ENCODE data around the gene CHTF18.

Gene CHTF18

DNA sequence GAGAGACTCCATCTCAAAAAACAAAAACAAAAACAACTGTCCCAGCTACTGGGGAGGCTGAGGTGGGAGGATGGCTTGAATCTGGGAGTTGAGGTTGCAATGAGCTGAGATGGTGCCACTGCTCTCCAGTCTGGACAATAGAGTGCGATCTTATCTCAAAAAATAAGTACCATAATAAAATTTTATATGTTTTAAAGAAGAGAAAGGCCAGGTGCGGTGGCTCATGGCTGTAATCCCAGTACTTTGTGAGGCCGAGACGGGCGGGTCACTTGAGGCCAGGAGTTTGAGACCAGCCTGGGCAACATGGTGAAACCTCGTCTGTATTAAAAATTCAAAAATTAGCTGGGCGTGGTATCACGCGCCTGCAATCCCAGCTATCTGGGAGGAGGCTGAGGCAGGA, 11.6 kb upstream of the CHTF18 start:
- no peak overlapping the region for H3K27ac Mint-ChIP-seq

DNA sequence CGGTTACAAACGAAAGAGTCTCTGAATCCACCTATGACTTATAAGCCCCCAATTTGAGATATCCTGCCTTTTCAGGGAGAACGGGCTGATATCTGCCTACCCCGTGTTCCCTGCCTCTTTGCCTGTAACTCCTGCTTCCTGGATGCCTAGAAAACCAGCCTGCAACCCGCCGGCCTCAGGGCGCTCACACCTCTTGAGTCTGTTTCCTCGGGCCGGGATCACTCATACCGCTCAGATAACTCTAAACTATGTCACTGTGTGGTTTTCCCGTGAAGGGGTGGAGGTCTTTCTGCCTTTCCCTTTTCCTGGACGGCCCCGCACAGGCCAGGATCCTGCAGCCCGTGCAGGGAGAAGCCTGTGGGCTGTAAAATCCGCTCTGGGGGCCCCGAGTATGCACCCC, 10.6 kb upstream of the CHTF18 start:
- no peak overlapping the region for H3K4me3 Mint-ChIP-seq
- H3K4me1 Mint-ChIP-seq (ENCODE audit: low read depth), result no peaks in the 10 kb centered on the region
- no peak for DNase-seq
- no peaks in the 10 kb centered on the region for H3K27me3 Mint-ChIP-seq
- H3K27ac Mint-ChIP-seq, result no peak overlapping the region
- no peaks in the 10 kb centered on the region for H3K36me3 Mint-ChIP-seq (ENCODE audit: low read depth)
- no peaks in the 10 kb centered on the region for H3K9me3 Mint-ChIP-seq

More for the DNA sequence above, 11.6 kb upstream of the CHTF18 start:
- Mint-ChIP-seq H3K27me3 (no peaks in the 10 kb centered on the region), H3K9me3 (no peaks in the 10 kb centered on the region), H3K4me1 (ENCODE audit: low read depth) (no peaks in the 10 kb centered on the region), H3K36me3 (ENCODE audit: low read depth) (no peaks in the 10 kb centered on the region), H3K4me3 (no peak overlapping the region)
- no peak for DNase-seq

DNA sequence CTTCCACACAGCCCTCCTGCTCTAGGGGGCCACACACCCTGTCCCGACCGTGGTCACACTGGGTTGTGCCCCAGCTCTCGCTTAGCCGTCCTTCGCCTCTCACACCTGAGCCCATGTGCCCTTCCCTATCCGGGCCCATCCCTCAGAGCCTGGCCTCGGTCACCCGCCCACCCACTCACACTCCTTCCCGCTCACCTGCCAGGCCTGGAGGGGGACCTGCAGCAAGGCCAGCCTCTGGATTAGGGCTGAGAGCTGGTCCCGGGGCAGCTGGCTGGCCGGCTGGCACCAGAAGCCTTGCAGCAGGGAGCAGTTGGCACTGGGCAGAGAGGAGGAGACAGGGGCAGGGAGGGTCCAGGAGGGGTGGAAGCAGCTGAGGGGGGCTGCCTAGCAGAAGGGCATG, 10.0 kb upstream of the CHTF18 start:
- Mint-ChIP-seq H3K4me1 (ENCODE audit: low read depth) (no peaks in the 10 kb centered on the region), H3K36me3 (ENCODE audit: low read depth) (no peaks in the 10 kb centered on the region), H3K9me3 (no peaks in the 10 kb centered on the region), H3K27me3 (no peaks in the 10 kb centered on the region), H3K27ac (no peak overlapping the region), H3K4me3 (no peak overlapping the region)
- no peak for DNase-seq

DNA sequence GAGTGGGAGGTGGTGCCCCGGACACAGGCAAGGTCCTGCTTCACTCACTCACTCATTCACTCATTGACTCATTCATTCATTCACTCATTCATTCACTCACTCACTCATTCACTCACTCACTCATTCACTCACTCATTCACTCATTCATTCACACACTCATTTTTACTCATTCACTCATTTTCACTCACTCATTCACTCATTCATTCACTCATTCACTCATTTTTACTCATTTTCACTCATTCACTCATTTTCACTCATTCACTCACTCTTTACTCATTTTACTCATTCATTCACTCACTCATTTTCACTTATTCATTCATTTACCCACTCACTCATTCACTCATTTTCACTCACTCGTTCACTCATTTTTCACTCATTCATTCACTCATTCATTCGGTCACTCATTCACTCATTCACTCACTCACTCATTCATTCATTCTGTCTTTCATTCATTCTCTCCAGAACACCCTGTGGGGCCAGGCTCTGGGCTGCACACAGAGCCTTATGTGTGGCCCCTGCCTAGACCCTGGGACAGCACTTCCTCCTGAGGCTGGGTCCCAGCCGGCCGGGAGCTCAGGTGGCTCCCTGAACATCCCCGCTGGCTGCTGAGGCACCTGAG, 9.4 kb upstream of the CHTF18 start:
- H3K27me3 Mint-ChIP-seq, result no peaks in the 10 kb centered on the region
- H3K9me3 Mint-ChIP-seq, result no peaks in the 10 kb centered on the region
- no peak for DNase-seq
- no peak overlapping the region for H3K27ac Mint-ChIP-seq
- no peak overlapping the region for H3K4me3 Mint-ChIP-seq
- no peaks in the 10 kb centered on the region for H3K4me1 Mint-ChIP-seq (ENCODE audit: low read depth)
- no peaks in the 10 kb centered on the region for H3K36me3 Mint-ChIP-seq (ENCODE audit: low read depth)

DNA sequence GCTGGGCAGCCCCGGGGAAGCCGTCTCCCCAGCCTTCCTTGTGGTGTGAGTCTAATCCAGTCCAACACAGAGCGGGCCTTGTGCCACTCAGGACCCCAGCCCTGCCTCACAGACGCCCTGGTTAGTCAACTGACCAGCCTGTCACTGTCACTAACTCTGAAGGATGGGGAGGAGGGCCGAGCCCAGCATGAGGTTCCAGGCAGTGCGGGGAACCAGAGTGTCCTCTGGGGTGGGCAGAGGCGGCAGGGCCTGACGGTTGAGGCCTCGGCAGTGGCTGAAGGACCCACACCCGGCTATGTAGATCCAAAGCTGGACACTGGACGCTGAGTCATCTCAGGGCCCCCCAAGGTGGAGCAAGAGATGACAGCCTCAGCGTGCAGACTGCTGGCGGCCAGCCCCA, 8.9 kb upstream of the CHTF18 start:
- no peak for DNase-seq
- Mint-ChIP-seq H3K4me3 (no peak overlapping the region), H3K36me3 (ENCODE audit: low read depth) (peaks cover under 1% of the 10 kb centered on the region), H3K9me3 (no peaks in the 10 kb centered on the region), H3K27ac (no peak overlapping the region), H3K27me3 (no peaks in the 10 kb centered on the region), H3K4me1 (ENCODE audit: low read depth) (no peaks in the 10 kb centered on the region)

DNA sequence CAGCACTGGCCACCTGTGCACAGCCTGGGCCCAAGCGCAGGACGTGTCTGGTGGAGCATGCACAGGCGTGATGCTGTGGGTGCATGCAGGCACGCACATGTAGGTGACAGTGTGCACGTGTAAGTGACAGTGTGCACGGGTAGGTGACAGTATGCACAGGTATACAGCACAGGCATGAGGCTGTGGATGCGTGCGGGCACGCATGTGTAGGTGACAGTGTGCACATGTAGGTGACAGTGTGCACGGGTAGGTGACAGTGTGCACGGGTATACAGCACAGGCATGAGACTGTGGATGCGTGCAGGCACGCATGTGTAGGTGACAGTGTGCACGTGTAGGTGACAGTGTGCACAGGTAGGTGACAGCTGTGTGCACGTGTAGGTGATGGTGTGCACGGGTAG, 8.1 kb upstream of the CHTF18 start:
- no peak for DNase-seq
- no peaks in the 10 kb centered on the region for H3K9me3 Mint-ChIP-seq
- H3K4me3 Mint-ChIP-seq, result no peak overlapping the region
- no peaks in the 10 kb centered on the region for H3K4me1 Mint-ChIP-seq (ENCODE audit: low read depth)
- no peak overlapping the region for H3K27ac Mint-ChIP-seq
- no peaks in the 10 kb centered on the region for H3K27me3 Mint-ChIP-seq
- peaks cover 7% of the 10 kb centered on the region for H3K36me3 Mint-ChIP-seq (ENCODE audit: low read depth)

DNA sequence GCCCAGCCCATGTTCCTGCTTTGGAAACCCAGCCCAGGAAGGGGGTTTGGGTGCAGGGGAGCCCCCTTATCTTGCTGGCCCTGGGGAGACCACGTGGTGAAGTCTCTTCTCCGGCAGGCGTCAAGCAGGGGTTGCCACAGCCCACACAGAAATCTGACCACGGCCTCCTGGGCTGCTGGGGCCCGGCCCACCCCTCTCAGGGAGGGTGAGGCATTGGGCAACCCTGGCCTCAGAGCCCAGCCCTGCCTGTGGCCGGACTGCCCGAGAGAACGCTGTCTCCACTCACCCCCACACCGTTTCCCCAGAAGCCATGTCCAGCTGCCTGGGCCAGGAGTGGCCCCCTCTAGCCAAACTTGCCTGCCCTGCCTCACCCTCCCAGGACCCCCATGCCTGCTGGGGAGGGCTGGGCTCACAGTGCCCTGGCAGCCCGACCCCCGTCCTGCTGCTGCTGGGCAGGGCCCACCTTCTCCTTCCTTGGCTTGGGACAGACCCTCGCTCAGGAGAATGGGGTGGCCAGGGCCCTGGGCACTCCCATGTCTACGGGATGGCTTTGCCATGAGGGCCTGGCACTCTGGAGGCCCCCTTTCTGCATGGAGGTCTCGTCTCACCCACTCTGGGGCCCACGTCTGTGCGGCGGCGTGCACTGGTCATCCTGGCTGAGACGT, 6.9 kb upstream of the CHTF18 start:
- Mint-ChIP-seq H3K27ac (no peak overlapping the region), H3K27me3 (no peaks in the 10 kb centered on the region), H3K9me3 (no peaks in the 10 kb centered on the region)

GRCh38 chr16:782258-782657, 6.2 kb upstream of the CHTF18 start:
- peaks cover 21% of the 10 kb centered on the region for H3K36me3 Mint-ChIP-seq (ENCODE audit: low read depth)
- no peak for DNase-seq
- H3K27ac Mint-ChIP-seq, result no peak overlapping the region
- H3K4me3 Mint-ChIP-seq, result no peak overlapping the region
- no peaks in the 10 kb centered on the region for H3K9me3 Mint-ChIP-seq
- H3K4me1 Mint-ChIP-seq (ENCODE audit: low read depth), result peaks cover 9% of the 10 kb centered on the region
- no peaks in the 10 kb centered on the region for H3K27me3 Mint-ChIP-seq

More for the DNA sequence above, 6.9 kb upstream of the CHTF18 start:
- no peak for DNase-seq
- Mint-ChIP-seq H3K4me1 (ENCODE audit: low read depth) (peaks cover 4% of the 10 kb centered on the region), H3K36me3 (ENCODE audit: low read depth) (peaks cover 16% of the 10 kb centered on the region), H3K4me3 (no peak overlapping the region)

GRCh38 chr16:782766-783403, 5.5 kb upstream of the CHTF18 start:
- Mint-ChIP-seq H3K4me1 (ENCODE audit: low read depth) (peaks cover 11% of the 10 kb centered on the region), H3K9me3 (no peaks in the 10 kb centered on the region), H3K36me3 (ENCODE audit: low read depth) (peaks cover 26% of the 10 kb centered on the region), H3K27me3 (no peaks in the 10 kb centered on the region), H3K27ac (no peak overlapping the region), H3K4me3 (no peak overlapping the region)
- no peak for DNase-seq

DNA sequence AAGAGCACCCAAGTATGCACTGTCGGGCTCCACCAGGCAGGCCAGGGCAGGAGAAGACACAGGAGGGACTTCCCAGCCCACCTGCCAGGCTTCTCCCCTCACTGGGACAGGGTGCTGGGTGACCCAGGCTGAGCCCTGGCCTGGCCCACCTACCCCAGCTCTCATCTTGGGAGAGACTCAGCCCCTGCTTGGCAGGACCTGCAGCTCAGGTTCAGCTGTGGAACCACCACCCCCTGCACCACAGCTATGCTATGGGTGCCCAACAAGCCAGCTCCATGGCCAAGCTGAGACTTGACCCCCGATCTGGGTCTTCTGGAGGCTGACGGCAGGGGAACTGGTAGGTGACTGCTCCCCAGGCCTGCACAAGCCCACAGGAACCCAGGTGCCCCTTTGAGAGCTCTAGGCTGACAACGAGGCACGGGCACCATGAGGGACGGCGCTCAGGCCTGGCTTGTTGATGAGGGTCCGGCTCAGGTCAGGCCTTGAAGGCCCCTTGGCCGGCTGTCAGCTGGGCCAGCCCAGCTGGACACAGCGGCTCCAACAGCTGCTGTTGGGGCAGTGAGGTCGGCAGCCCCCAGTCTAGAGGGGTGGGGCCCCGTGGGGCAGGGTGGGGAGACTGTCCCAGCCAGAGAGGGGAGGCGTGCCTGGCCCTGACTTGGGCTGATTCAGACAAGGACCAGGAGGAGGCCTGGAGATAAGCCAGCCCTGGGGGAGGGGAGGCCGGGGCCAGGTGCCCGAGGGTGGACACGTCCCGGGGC, 4.8 kb upstream of the CHTF18 start:
- Mint-ChIP-seq H3K27ac (no peak overlapping the region), H3K4me3 (no peak overlapping the region), H3K36me3 (ENCODE audit: low read depth) (peaks cover 27% of the 10 kb centered on the region), H3K27me3 (no peaks in the 10 kb centered on the region), H3K9me3 (no peaks in the 10 kb centered on the region), H3K4me1 (ENCODE audit: low read depth) (peaks cover 11% of the 10 kb centered on the region)
- DNase-seq, result no peak

GRCh38 chr16:784431-784830, 4.0 kb upstream of the CHTF18 start:
- H3K36me3 Mint-ChIP-seq (ENCODE audit: low read depth), result peaks cover 27% of the 10 kb centered on the region
- H3K4me3 Mint-ChIP-seq, result no peak overlapping the region
- no peak overlapping the region for H3K27ac Mint-ChIP-seq

DNA sequence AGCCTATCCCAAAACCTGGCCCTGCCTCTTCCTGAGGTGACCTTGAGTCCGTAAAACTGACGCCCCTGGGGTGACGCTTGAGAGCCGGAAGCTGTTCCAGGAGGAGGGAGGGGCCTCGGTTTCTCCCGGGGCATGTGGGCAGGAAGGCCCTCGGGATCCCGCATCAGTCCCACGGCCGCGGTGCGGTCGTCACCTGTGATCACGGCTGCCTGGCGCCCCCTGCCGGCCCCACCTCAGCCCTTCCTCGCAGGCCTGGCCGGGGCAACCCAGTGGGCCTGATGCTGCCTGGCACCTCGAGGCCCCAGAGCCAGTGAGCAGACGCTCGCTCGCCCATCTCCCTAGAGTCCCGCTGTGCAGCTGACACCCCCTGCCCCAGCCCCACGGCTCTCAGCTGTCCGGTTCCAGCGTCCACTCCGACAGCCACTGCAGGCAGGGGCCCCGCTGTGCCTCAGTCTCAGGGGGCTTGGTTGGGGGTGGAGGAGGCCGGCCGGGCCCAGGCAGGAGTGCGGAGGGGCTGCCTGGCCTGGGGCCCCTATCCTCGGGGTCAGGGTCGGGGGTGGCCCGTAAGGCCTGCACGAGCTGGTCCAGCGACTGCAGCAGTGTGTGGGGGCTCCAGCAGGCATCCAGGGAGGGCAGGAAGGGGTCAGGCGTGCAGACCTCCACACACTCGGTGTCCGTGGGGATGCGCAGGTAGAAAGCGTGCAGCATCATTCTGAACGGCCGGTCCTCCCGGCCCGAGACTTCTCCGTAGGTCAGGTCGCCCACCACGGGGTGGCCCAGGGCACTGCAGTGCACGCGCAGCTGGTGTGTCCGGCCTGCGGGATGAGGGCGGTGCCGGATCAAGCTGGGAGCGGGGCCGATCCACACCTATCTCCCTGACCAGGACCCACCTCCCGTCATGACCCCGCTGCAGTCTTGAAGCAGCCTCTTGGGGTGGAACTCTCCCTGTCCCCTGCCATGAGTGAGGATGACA, 2.6 kb upstream of the CHTF18 start:
- peak overlapping the region; percentile 37 for H3K27ac Mint-ChIP-seq
- H3K27me3 Mint-ChIP-seq, result no peaks in the 10 kb centered on the region
- peaks cover 38% of the 10 kb centered on the region for H3K36me3 Mint-ChIP-seq (ENCODE audit: low read depth)
- DNase-seq, result peak; percentile 85
- peak overlapping the region; percentile 93 for H3K4me3 Mint-ChIP-seq
- H3K9me3 Mint-ChIP-seq, result no peaks in the 10 kb centered on the region
- peaks cover 13% of the 10 kb centered on the region for H3K4me1 Mint-ChIP-seq (ENCODE audit: low read depth)

More at GRCh38 chr16:784431-784830, 4.0 kb upstream of the CHTF18 start:
- no peaks in the 10 kb centered on the region for H3K27me3 Mint-ChIP-seq
- no peak for DNase-seq
- H3K4me1 Mint-ChIP-seq (ENCODE audit: low read depth), result peaks cover 11% of the 10 kb centered on the region
- no peaks in the 10 kb centered on the region for H3K9me3 Mint-ChIP-seq

DNA sequence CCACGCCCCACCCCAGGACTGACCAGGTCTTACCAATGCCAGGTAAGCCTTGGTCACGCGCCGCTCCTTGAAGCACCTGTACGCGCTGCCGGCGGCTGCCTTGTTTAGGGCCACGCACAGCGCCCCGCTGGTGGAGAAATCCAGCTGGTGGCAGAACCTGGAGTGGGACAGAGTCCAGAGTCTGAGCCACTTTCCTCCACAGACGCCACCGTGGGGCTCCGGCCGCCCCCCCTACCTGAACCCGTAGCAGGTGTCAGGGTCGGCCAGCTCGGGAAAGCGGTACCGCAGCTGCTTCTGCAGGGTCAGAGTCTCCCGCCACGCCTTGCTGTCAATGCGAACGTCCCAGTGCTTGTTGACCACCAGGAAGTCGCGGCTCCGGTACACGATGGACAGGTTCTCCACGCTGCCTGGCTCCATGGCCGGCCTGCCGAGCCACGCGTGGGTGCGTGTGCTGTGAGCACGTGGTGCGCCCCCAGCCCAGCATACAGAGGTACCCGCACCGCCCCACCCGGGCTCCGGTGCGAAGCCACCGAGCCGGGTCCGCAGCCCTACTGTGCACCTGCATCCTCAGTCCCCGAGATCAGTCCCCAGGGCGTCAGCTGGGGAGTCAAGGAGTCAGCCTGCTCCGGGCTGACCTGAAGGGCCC, 976 bp upstream of the CHTF18 start:
- H3K27me3 Mint-ChIP-seq, result no peaks in the 10 kb centered on the region
- H3K4me1 Mint-ChIP-seq (ENCODE audit: low read depth), result peaks cover 18% of the 10 kb centered on the region
- H3K27ac Mint-ChIP-seq, result peak overlapping the region; percentile 90
- no peak for DNase-seq
- H3K36me3 Mint-ChIP-seq (ENCODE audit: low read depth), result peaks cover 51% of the 10 kb centered on the region
- no peaks in the 10 kb centered on the region for H3K9me3 Mint-ChIP-seq
- H3K4me3 Mint-ChIP-seq, result peak overlapping the region; percentile 93

All from activated T-cell treated with anti-CD3 and anti-CD28 coated beads, Interleukin-2, amount 50 U/mL, for 24 hours (primary cell).